Chondrocyte (in vitro differentiated cells): ENCODE results near the gene FUT7. TPM values are rescaled to one million over a fixed set of nuclear protein-coding genes. Genes with fewer than 3 reads are reported as not detected.

Experiments
- DNase-seq: peaks from one replicate; pipeline ENCODE4 v3.0.0; 2021; ENCODE audit warnings: mixed read lengths, low spot score
- H3K27ac Mint-ChIP-seq: one replicate; pipeline ENCODE4 v1.8.0; 2021; ENCODE audit warnings: mild to moderate bottlenecking, moderate library complexity, mixed read lengths; ENCODE audit not compliant: unreplicated experiment
- H3K27me3 Mint-ChIP-seq: 2 replicates; pipeline ENCODE4 v1.8.0; 2021; ENCODE audit warnings: low read depth, mixed read lengths
- H3K36me3 Mint-ChIP-seq: 2 replicates; pipeline ENCODE4 v1.8.0; 2021; ENCODE audit warnings: low read depth, mixed read lengths
- H3K4me1 Mint-ChIP-seq: 2 replicates; pipeline ENCODE4 v1.8.0; 2021; ENCODE audit warnings: low read depth, mild to moderate bottlenecking, mixed read lengths
- H3K4me3 Mint-ChIP-seq: one replicate; pipeline ENCODE4 v1.8.0; 2021; ENCODE audit warnings: mild to moderate bottlenecking, moderate library complexity, mixed read lengths; ENCODE audit not compliant: unreplicated experiment
- H3K9me3 Mint-ChIP-seq: 2 replicates; pipeline ENCODE4 v1.8.0; 2021; ENCODE audit warnings: low read depth, mixed read lengths
- total RNA-seq: library from RNA; stranded (reverse); gene quantifications from 3 replicates; pipeline ENCODE4 v1.2.1, GENCODE V29; 2021
- TF ChIP-seq, protein P1 (sequence below): fragments of 200-600 bp; sonication (generic); IDR thresholded peaks from 2 replicates; pipeline ENCODE4 v1.5.0; 2021; ENCODE audit warnings: antibody characterized with exemption, mild to moderate bottlenecking, moderate library complexity

FUT7 gene
- total RNA-seq, 1 donor from 2014 or later = not detected

DNA sequence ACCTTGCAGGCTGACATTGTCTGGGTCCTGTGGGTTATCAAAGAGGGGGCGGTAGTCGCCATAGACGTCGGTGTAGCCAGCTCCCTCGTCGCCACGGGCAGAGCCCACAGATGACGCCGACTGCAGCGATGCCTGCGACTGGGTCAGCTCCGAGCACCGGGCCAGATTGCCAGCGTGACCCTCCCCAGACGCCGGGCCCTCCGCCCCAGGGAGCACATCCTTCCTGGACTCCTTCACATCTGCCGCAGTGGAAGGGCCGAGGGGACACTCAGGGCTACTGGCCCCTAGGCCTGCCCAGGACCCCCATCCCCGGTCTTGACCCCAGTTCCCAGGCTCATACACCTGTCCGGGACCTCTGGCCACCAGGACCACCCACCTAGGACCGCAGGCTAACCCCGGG lies 17.7 kb downstream of the FUT7 start:
- H3K27ac Mint-ChIP-seq = no peak overlapping the region
- no peak overlapping the region for H3K4me3 Mint-ChIP-seq
- no peaks in the 10 kb centered on the region for H3K27me3 Mint-ChIP-seq
- TF ChIP-seq, protein P1, sequence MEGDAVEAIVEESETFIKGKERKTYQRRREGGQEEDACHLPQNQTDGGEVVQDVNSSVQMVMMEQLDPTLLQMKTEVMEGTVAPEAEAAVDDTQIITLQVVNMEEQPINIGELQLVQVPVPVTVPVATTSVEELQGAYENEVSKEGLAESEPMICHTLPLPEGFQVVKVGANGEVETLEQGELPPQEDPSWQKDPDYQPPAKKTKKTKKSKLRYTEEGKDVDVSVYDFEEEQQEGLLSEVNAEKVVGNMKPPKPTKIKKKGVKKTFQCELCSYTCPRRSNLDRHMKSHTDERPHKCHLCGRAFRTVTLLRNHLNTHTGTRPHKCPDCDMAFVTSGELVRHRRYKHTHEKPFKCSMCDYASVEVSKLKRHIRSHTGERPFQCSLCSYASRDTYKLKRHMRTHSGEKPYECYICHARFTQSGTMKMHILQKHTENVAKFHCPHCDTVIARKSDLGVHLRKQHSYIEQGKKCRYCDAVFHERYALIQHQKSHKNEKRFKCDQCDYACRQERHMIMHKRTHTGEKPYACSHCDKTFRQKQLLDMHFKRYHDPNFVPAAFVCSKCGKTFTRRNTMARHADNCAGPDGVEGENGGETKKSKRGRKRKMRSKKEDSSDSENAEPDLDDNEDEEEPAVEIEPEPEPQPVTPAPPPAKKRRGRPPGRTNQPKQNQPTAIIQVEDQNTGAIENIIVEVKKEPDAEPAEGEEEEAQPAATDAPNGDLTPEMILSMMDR = no peak
- no peaks in the 10 kb centered on the region for H3K9me3 Mint-ChIP-seq
- peaks cover 12% of the 10 kb centered on the region for H3K36me3 Mint-ChIP-seq
- H3K4me1 Mint-ChIP-seq = no peaks in the 10 kb centered on the region
- no peak for DNase-seq

DNA sequence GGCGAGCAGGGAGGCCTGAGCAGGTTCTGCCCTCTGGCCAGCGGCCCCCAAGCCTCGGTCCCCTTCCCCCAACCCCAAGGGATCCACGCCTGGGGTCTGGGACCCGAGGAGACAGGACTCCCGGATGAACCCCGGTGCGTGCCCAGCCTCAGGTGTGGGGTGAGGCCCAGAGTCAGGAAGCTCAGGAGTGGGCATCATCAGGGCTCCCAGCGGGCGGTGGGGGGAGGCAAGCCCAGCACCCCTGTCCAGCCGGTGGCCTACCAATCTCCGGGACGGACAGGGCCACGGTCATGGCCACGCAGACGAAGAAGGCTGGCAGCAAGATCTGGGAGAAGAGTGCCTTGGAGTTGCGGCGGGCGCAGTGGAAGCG lies 18.3 kb downstream of the FUT7 start:
- Mint-ChIP-seq H3K9me3 (no peaks in the 10 kb centered on the region), H3K4me1 (no peaks in the 10 kb centered on the region), H3K27me3 (no peaks in the 10 kb centered on the region), H3K27ac (no peak overlapping the region), H3K4me3 (no peak overlapping the region), H3K36me3 (peaks cover 11% of the 10 kb centered on the region)
- TF ChIP-seq, protein P1 = no peak
- no peak for DNase-seq

DNA sequence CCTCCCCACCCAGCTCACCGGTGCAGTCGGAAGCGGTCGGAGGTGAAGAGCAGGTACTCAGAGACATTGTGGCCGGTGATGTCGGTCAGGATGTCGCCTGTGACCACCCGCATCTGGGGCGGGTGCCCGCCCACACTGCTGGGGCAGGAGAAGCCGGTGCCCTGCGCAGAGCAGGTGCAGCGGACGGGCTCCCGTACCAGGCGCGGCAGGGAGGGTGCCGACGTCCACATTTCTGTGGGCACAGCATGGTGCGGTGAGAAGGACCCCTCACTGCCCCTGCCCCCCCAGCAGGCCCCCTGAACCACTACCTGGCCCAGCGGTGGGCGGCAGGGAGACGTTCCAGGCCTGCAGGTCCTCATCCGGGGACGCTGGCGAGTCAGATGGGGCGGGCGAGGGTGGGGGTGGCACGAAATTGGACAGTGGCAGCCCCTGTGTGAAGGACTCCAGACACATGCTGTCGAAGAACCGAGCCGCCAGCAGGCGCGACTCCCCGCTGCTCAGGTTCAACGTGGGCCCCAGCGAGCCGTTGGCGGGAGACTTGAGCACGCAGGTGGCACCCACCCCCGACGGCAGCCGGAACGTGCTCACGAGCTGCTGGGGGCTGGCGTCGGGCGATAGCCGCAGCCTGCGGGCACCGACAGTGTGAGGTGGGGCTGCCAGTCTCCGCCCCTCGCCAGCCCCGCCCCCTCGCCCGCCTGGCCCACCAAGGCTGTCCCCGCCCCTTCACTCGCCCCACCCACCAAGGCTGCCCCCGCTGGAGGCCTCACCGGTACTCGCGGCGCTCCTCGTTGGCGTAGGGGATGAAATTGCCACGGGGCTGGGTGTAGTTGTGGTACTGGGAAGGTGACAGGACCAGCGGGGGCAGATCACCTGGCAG lies 19.0 kb downstream of the FUT7 start:
- H3K4me1 Mint-ChIP-seq = no peaks in the 10 kb centered on the region
- no peak overlapping the region for H3K4me3 Mint-ChIP-seq
- TF ChIP-seq, protein P1 = no peak
- no peak overlapping the region for H3K27ac Mint-ChIP-seq
- H3K9me3 Mint-ChIP-seq = no peaks in the 10 kb centered on the region
- no peak for DNase-seq
- peaks cover 10% of the 10 kb centered on the region for H3K36me3 Mint-ChIP-seq
- no peaks in the 10 kb centered on the region for H3K27me3 Mint-ChIP-seq

DNA sequence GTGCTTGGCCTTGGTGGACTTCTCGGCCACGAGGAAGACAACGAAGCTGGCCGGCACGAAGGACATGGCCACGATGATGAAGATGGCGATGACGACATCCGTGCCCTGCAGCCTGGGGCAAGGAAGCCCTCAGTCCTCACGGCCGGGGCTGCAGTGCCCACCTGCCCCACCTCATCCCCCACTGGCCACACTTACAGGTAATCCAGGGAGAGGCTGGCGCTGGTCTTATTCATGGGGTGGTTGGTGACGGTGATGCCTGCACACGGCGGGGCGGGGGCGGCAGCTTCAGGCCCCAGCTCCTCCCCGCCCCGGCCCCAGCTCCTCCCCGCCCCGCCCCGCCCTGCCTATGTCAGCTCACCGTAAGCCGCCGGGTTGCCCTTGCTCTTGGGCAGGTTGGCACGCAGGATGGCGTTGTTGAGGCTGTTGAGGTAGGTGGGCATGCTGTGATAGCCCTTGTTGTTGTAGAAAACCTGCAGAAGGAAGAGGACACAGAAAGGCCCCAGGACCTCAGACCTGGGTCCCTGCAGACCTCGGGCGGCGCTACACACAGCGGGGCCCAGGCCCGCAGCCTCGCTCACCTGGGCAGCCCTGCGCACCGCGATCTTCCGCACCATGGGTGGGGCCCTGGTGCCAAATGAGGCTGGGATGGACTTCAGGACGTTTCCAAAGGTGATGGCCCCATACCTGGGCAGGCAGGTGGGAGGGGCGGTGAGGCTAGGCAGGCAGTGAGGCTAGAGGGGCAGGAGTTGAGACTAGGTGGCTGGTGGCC lies 19.8 kb downstream of the FUT7 start:
- H3K27me3 Mint-ChIP-seq = no peaks in the 10 kb centered on the region

DNA sequence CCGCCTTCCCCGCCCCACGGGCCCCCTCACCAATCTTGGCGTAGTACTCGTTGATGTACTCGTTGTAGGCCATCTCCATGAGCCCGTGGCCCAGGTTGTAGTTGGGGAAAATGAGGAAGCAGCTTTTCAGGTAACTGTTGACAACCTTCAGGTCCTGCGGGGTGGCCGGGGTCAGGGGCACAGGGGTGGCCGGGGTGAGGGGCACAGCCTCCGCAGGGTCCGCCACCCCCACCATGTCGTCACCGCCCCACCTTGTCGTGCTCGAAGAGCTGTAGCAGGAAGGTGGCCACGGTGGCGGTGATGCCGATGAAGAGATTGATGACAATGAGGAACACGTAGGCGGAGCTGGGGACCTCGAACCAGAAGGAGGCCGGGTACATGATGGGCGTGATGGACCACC lies 20.7 kb downstream of the FUT7 start:
- DNase-seq = no peak
- H3K4me1 Mint-ChIP-seq = no peaks in the 10 kb centered on the region
- H3K27me3 Mint-ChIP-seq = no peaks in the 10 kb centered on the region
- no peaks in the 10 kb centered on the region for H3K9me3 Mint-ChIP-seq
- H3K36me3 Mint-ChIP-seq = peaks cover 6% of the 10 kb centered on the region
- H3K27ac Mint-ChIP-seq = no peak overlapping the region
- H3K4me3 Mint-ChIP-seq = no peak overlapping the region
- TF ChIP-seq, protein P1 = no peak

More for the DNA sequence above, 19.8 kb downstream of the FUT7 start:
- TF ChIP-seq, protein P1 = no peak
- Mint-ChIP-seq H3K4me1 (no peaks in the 10 kb centered on the region), H3K27ac (no peak overlapping the region), H3K36me3 (peaks cover 9% of the 10 kb centered on the region), H3K9me3 (no peaks in the 10 kb centered on the region), H3K4me3 (no peak overlapping the region)
- DNase-seq = no peak
